ENCODE results near the gene KIF9. TPM values are rescaled to one million over a fixed set of nuclear protein-coding genes. Genes with fewer than 3 reads are reported as not detected.
"Not testable (repeated sequence)": the region's sequence is repeated elsewhere in the genome, so short reads cannot be mapped to it uniquely, and the experiment has no call there.

KIF9 gene
- total RNA-seq, 1 donor from 2014 or later = 3.1 TPM

DNA sequence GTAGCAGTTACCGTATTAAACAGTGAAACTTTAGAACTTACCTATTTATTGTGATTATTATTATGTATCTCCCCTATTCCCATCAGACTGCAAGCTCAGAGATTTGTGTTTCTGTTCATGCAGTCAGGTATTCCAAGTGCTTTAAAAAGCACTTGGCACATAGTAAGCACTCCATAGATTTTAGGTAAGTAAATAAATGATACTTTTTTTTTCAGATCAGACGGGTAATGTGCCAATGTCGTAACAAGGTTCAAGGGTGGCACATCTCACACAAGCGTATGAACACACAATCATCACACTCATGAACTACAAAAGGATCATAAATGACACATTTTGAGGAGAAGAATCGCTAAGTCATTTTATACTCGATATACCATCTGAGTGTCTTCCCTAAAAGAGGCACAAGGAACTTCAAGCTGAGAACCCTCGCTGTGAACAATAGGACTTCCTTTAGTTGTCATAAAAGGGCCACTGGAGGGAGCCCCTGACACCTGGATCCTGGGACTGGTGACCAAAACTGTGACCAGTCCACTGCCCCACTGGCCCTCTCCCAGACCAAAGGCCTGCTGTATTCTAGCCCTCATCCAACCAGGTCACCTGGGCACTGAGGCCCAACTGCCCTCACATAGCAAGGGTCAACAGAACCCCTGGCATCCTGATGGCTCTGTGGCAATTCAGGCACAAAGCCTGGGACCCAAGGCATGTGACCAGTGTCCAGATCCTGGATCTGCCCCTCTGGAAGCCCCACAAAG, 32.1 kb downstream of the KIF9 start:
- DNase-seq = no peak

- DNase-seq = no peak
These were observed 35.2 kb downstream of the KIF9 start for GRCh38 chr3:47247131-47248064.

DNA sequence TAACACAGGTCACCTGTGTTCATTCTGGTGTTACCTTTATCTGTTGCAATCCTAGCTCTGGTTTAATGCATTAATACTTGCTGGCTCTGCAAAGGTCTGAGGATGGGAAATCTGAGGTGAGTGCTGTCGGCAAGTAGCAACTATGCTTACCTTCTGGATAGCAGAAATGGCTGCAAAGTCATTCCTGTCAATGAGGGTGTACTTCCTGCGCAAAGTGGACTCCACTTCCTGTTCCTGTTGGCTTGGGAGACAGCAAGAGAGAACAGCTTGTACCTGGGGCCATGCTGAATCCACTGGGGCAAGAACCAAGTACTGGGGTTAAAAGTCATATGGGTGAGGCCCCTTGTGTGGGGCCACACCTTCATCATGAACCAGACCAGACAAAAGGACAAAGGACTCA, 37.3 kb downstream of the KIF9 start:
- no peak for DNase-seq

DNA sequence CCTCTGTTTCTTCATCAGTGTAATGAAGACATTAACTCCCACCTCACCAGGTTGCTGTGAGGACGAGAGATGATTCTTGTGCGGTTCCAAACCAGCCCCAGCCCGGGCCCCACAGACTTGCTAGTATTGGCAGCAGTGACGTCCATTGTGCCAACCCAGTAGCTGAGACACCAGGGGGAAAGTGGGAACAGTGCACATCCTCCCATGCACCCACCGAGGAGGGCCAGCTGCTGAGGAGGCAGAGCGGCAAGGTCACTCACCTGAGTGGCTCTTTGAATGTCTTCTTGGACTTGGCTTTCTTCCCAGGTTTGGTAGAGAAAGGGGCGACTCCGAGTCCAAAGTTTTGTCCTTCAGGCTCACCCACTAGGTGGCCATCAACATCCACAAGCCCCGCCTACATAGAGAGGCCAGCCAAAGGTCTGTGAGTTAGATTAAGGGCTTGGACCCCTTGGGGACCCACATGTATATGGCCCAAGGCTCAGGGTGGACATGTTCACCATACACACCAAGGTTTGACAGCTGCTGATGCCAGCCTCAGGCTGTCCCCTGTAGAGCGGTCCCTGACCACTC, 38.0 kb downstream of the KIF9 start:
- no peak for DNase-seq

DNA sequence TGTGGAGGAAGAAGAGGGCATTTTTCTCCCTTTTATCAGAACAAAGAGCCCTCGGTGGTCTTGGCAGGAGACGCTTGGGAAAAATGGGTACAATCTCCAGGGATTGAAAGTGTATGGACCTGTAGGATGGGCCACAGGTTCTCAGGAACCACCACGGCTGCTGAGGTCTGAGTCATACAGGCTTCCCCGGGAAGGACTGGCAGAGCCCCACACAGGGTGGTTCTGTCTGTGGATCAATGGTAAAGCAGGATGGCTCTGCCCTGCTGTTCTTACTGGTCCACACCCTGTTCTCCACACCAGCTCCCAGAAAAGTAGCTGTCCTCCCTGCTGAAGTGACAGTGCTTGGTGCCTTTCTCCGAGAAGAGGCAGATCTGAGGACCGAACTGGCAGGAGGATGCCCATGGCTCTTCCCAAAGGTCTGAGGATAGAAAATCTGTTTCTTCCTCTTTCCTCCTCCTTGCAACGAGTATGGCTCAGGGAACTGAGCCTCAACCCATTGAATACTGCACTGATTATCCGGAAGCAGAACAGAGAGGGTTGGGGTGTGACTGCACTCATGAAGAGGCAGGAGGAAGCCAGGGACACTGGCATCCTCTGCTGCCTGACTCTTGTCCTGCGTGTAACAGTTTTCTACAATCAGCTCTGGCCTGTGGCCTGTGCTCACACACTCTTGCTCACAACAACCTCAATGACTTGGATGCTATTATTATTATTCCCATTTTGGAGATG, 39.0 kb downstream of the KIF9 start:
- no peak for DNase-seq

- DNase-seq = no peak
These were observed 42.7 kb downstream of the KIF9 start for GRCh38 chr3:47239929-47240328.

GRCh38 chr3:47238017-47238416, 44.6 kb downstream of the KIF9 start:
- DNase-seq = no peak

DNA sequence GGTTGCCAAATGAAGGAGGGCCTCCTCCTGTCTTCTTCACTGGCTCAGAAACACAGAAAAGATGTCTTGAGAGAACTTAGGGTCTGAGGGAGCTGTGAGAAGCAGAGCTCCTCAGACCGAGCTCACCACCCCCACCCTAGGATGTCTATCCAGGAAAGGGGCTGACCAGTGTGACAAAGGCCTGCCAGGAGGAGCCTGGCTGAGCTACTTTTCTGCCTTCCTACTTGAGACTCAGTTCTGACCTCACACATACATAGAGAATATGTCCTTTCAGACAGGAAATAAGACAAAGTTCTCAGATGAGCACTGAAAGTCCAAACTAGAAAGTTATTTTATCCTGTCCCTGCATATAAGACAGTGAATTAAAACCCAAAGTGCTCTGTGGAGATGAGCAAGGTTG, 54.5 kb downstream of the KIF9 start:
- DNase-seq = no peak

DNA sequence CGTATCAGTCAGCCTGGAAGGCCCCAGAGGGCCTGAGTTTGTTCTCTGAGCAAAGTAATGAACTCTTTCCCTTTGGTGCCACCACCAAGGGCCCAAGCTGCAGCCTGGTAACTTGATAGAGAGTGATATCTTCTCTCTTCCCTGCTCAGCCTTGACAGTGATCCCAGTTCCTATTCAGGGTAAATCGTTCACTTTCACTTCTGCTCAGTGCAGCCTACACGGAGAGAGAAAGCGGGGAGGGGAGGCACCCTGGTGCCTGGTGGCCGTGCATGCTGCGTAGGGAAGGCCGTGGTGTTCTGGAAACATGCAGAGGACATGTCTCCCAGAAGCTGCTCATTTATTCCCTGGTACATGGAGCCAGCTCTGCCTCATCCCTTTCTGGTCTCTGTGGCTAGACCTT, 54.9 kb downstream of the KIF9 start:
- no peak for DNase-seq

GRCh38 chr3:47225310-47225906, 57.2 kb downstream of the KIF9 start:
- no peak for DNase-seq

DNA sequence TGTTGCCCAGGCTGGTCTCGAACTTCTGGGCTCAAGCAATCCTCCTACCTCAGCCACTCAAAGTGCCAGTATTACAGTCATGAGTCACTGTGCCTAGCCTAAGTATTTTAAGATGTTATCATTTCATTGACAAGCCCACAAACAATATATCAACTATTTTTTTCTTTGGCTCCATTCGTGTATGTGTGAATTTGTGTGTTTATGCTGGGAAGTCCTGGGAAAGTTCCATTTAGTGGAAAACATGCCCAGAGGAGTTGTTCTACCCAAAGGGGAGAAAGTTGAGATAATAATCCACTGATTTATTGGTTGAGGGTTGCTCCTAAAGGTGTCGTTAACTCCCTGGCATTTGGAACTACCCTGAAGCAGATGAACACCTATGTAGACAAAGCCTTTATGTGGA, 58.8 kb downstream of the KIF9 start:
- DNase-seq = no peak

DNA sequence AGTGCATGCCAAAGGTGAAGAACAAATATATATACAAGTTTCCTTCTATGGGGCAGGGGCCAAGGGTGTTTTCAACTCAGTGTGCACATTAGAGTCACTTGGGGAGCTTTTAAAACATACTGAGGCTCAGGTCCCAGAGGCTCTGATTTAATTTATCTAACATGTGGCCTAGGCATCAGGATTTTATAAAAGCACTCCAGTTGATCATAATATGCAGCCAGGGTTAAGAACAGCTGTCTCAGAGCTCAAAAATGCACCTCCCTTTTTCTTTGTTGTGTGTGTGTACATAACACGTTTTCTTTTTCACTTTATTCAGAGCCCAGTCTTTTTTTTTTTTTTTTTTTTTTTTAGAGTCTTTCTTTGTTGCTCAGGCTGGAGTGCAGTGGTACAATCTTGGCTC, 60.8 kb downstream of the KIF9 start:
- no peak for DNase-seq

DNA sequence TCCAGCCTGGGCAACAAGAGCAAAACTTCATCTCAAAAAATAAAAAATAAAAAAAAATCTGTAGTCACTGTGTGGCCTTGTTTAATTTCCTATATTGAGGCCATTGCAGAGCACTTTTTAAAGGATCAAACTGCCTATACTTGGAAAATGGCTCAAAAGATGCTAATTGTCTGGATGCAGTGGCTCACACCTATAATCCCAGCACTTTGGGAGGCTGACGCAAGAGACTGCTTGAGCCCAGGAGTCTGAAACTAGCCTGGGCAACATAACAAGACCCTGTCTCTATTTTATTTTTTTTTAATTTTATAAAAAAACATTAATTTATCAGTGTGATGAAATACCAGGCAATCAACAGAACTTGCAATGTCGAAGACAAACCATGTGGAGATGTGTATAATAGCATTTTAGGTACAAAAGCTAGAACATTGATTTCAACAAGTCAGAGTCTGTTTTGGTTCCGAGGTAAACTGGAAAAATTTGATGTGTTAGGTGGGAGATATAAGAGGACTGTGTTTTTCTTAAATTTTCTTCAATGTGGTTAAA, 71.7 kb downstream of the KIF9 start:
- no peak for DNase-seq

- not testable (repeated sequence) for DNase-seq
These were observed 76.6 kb downstream of the KIF9 start for GRCh38 chr3:47206022-47206421.

DNA sequence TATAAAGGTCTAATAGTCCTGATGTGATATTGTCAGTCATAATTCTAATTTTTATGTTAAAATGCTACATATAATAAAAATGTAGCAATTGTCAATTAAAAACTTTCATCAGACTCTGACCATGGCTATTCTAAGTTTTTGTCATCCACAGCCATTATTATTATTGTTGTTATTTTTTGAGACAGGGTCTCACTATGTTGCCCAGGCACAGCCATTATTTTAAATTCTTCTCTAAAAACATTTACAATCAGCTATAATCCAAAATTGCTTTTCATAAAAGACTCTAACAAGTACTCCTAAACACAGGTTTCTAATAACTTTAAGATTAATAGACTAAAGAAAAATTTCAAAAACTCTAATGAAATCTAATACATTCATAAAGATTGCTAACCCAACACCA, 77.7 kb downstream of the KIF9 start:
- DNase-seq = no peak

GRCh38 chr3:47202542-47202941, 80.1 kb downstream of the KIF9 start:
- no peak for DNase-seq

DNA sequence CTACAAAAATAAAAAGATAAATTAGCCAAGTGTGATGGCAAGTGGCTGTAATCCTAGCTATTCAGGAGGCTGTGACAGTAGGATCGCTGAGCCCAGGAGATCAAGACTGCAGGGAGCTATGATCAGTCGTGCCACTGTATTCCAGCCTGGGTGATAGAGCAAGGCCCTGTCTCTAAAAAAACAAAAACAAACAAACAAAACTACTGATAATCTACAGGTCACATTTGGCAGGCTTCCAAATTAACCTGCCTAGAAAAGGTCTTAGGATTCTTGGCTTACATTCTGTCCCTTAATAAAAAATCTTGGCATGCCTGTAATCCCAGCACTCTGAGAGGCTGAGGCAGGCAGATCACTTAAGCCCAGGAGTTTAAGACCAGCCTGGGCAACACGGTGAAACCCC, 85.3 kb downstream of the KIF9 start:
- no peak for DNase-seq

DNA sequence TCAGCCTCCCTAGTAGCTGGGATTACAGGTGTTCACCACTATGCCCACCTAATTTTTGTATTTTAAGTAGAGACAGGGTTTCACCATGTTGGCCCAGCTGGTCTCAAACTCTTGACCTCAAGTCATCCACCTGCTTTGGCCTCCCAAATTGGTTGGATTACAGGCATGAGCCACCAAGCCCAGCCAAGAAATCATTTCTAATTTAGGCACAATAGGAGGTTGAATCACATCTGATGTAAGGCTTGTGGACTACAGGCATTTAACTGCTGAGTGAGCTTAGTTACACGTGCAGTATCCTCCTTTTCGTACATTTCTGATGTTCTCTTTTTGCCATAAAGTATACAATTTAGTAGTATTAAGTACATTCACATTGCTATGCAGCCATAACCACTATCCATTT, 87.6 kb downstream of the KIF9 start:
- DNase-seq = no peak

GRCh38 chr3:47193871-47194859, 88.4 kb downstream of the KIF9 start:
- DNase-seq = no peak

DNA sequence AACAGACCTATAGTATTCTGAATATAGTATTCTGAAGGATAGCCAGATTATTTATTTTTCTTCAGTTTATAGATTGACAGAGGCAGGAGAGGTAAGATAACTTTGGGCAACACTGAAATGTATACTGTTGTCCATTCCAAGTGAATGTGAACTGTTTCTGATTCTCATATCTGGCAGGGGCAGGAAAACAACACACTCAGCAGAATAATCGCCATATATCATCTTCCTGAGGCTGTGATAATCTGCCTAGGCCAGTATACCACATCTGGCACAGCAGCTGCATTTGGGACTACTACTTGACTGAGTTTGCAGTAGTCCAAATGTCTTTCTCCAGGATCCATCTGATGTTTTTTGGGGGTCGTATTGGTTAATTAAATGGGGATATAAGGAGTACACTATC, 96.3 kb downstream of the KIF9 start:
- no peak for DNase-seq

DNA sequence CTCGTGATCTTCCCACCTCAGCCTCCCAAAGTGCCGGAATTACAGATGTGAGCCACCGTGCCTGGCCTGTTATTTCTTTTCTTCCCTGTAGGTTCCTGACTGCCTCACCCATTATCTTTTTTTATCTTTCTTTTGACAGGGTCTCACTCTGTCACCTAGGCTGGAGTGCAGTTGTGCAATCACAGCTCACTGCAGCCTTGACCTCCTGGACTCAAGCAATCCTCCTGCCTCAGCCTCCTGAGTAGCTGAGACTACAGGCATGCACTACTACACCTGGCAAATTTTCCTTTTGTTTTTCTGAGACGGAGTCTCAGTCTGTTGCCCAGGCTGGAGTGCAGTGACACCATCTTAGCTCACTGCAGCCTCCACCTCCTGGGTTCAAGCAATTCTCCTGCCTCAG, 100.9 kb downstream of the KIF9 start:
- not testable (repeated sequence) for DNase-seq
